ENCODE measurements around the gene SSR4. TPM values are rescaled to one million over a fixed set of nuclear protein-coding genes. Genes with fewer than 3 reads are reported as not detected.

The SSR4 gene
- total RNA-seq, 1 donor from 2014 or later: 210 TPM

GRCh38 chrX:153802513-153803045 lies 8.1 kb downstream of the SSR4 start:
- no peak for DNase-seq
- TF ChIP-seq, protein P1, sequence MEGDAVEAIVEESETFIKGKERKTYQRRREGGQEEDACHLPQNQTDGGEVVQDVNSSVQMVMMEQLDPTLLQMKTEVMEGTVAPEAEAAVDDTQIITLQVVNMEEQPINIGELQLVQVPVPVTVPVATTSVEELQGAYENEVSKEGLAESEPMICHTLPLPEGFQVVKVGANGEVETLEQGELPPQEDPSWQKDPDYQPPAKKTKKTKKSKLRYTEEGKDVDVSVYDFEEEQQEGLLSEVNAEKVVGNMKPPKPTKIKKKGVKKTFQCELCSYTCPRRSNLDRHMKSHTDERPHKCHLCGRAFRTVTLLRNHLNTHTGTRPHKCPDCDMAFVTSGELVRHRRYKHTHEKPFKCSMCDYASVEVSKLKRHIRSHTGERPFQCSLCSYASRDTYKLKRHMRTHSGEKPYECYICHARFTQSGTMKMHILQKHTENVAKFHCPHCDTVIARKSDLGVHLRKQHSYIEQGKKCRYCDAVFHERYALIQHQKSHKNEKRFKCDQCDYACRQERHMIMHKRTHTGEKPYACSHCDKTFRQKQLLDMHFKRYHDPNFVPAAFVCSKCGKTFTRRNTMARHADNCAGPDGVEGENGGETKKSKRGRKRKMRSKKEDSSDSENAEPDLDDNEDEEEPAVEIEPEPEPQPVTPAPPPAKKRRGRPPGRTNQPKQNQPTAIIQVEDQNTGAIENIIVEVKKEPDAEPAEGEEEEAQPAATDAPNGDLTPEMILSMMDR (IDR thresholded peaks at IDR 0.05): no peak
- intact Hi-C loops (cut with DNase I): no loop called here
- Histone ChIP-seq H3K36me3 (peaks cover 11% of the 10 kb centered on the region), H3K27ac (no peak overlapping the region), H3K4me1 (no peaks in the 10 kb centered on the region), H3K4me3 (no peak overlapping the region), H3K9me3 (no peaks in the 10 kb centered on the region), H3K27me3 (ENCODE audit: low read depth) (no peaks in the 10 kb centered on the region)
- ATAC-seq: no peak

- Histone ChIP-seq H3K4me1 (no peaks in the 10 kb centered on the region), H3K27ac (no peak overlapping the region), H3K4me3 (no peak overlapping the region), H3K36me3 (peaks cover 2% of the 10 kb centered on the region), H3K27me3 (ENCODE audit: low read depth) (no peaks in the 10 kb centered on the region), H3K9me3 (no peaks in the 10 kb centered on the region)
- DNase-seq (no peak), ATAC-seq (no peak)
- intact Hi-C loops (cut with DNase I): no loop called here
- TF ChIP-seq, protein P1 (IDR thresholded peaks at IDR 0.05): no peak
These were observed 9.0 kb downstream of the SSR4 start for GRCh38 chrX:153803211-153804099.

- H3K4me1 ChIP-seq: no peaks in the 10 kb centered on the region
- ATAC-seq (no peak), DNase-seq (no peak)
- TF ChIP-seq, protein P1 (IDR thresholded peaks at IDR 0.05): no peak
- no peak overlapping the region for H3K4me3 ChIP-seq
- H3K27ac ChIP-seq: no peak overlapping the region
- intact Hi-C loops (cut with DNase I): no loop called here
- no peaks in the 10 kb centered on the region for H3K27me3 ChIP-seq (ENCODE audit: low read depth)
- H3K36me3 ChIP-seq: no peaks in the 10 kb centered on the region
- no peaks in the 10 kb centered on the region for H3K9me3 ChIP-seq
These were observed 9.7 kb downstream of the SSR4 start for GRCh38 chrX:153804100-153804595.

GRCh38 chrX:153804621-153805020 lies 10.2 kb downstream of the SSR4 start:
- no peak overlapping the region for H3K4me3 ChIP-seq
- no peaks in the 10 kb centered on the region for H3K4me1 ChIP-seq
- no peaks in the 10 kb centered on the region for H3K27me3 ChIP-seq (ENCODE audit: low read depth)
- intact Hi-C loops (cut with DNase I): no loop called here
- ATAC-seq: no peak
- TF ChIP-seq, protein P1 (IDR thresholded peaks at IDR 0.05): no peak
- H3K27ac ChIP-seq: no peak overlapping the region
- no peak for DNase-seq
- H3K9me3 ChIP-seq: no peaks in the 10 kb centered on the region
- H3K36me3 ChIP-seq: no peaks in the 10 kb centered on the region

DNA sequence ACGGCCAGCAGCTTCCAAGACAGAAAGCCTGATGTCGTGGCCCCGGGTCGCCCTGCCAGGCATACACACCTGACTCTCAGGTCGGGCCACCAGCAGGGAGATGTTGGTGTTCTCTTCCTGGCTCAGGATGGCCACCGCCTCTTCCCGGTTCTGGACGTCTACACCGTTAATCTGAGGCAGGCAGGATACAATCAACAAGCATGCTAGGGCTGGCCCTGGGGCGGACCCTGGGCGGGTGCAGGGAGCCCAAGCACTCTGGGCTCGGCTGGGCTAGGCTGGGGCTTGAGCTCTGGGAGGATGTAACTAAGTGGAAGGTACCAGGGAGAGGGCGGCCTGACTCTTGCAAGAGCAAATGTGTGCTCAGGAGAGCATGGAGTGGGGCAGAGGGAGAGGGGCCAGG lies 11.0 kb downstream of the SSR4 start:
- Histone ChIP-seq H3K9me3 (no peaks in the 10 kb centered on the region), H3K36me3 (no peaks in the 10 kb centered on the region), H3K27ac (no peak overlapping the region), H3K4me1 (no peaks in the 10 kb centered on the region), H3K4me3 (no peak overlapping the region), H3K27me3 (ENCODE audit: low read depth) (no peaks in the 10 kb centered on the region)
- intact Hi-C loops (cut with DNase I): no loop called here
- ATAC-seq (no peak), DNase-seq (no peak)
- TF ChIP-seq, protein P1 (IDR thresholded peaks at IDR 0.05): no peak

All from lower lobe of right lung (tissue), 2 donors.